Breast epithelium (tissue), 3 donors: ENCODE results near the gene GRIN3A.

ENCODE experiments used
- CTCF ChIP-seq, 3 donors: fragments of 450-650 bp; IDR thresholded peaks; one replicate each; pipeline ENCODE4 v1.5.1; 2016 to 2017; ENCODE audit warnings: antibody characterized with exemption in 3 of 3, mild to moderate bottlenecking in 3 of 3, moderate library complexity in 3 of 3
- POLR2A ChIP-seq: fragments of 450-650 bp; IDR thresholded peaks from one replicate; pipeline ENCODE4 v1.6.1; 2016; ENCODE audit warnings: antibody characterized with exemption, mild to moderate bottlenecking, moderate library complexity

GRCh38 chr9:101652601-101653175 lies 85.8 kb downstream of the GRIN3A start:
- TF ChIP-seq POLR2A, result no peak
- TF ChIP-seq CTCF (IDR thresholded peaks at IDR 0.05), result no peak
